HCT116 (cell line): ENCODE data around the gene PNO1.

ENCODE experiments used
- CTCF ChIP-seq, 3 experiments: fragments of 200-600 bp in 1 of 3; sonication (generic) in 1 of 3; IDR thresholded peaks in 2 of 3; conservative IDR thresholded peaks in 1 of 3; 2 replicates each; pipeline ENCODE4 v1.5.1; 2012 to 2017; ENCODE audit warnings: low read depth in 2 of 3, low read length in 2 of 3, antibody characterized with exemption in 1 of 3, borderline replicate concordance in 1 of 3, control low read depth in 1 of 3, mild to moderate bottlenecking in 1 of 3, mixed read lengths in 1 of 3, mixed run types in 1 of 3, moderate library complexity in 1 of 3; ENCODE audit not compliant: insufficient read depth in 1 of 3
- ELF1 ChIP-seq: IDR thresholded peaks from 2 replicates; pipeline ENCODE4 v1.6.1; 2012; ENCODE audit warnings: low read depth, borderline replicate concordance
- EZH2 ChIP-seq: fragments of 200-600 bp; sonication (generic); IDR thresholded peaks from 2 replicates; pipeline ENCODE4 v1.6.1; 2017; ENCODE audit warnings: antibody characterized with exemption, mixed run types
- EZH2phosphoT487 ChIP-seq: fragments of 200-600 bp; IDR thresholded peaks from 2 replicates; pipeline ENCODE4 v1.6.1; 2018; ENCODE audit warnings: antibody characterized with exemption, borderline replicate concordance
- MAX ChIP-seq: IDR thresholded peaks from 2 replicates; pipeline ENCODE4 v1.6.1; 2012
- POLR2A ChIP-seq: IDR thresholded peaks from 2 replicates; pipeline ENCODE4 v1.7.0; 2011; ENCODE audit warnings: borderline replicate concordance; ENCODE audit not compliant: insufficient read depth, insufficient read length; ENCODE audit errors: extremely low read depth
- POLR2AphosphoS5 ChIP-seq: IDR thresholded peaks from 2 replicates; pipeline ENCODE4 v1.6.1; 2011; ENCODE audit warnings: mild to moderate bottlenecking, low read depth, low read length, moderate library complexity
- REST ChIP-seq: IDR thresholded peaks from 2 replicates; pipeline ENCODE4 v1.6.1; 2012; ENCODE audit warnings: low read depth
- SP1 ChIP-seq: IDR thresholded peaks from 2 replicates; pipeline ENCODE4 v1.6.1; 2012; ENCODE audit warnings: low read depth
- SRF ChIP-seq: IDR thresholded peaks from 2 replicates; pipeline ENCODE4 v1.6.1; 2012; ENCODE audit warnings: low read depth
- YY1 ChIP-seq: IDR thresholded peaks from 2 replicates; pipeline ENCODE4 v1.6.1; 2011; ENCODE audit warnings: low read length, low read depth, moderate library complexity, mild to moderate bottlenecking; ENCODE audit not compliant: insufficient replicate concordance; ENCODE audit errors: extremely low read depth

GRCh38 chr2:68222287-68222686, 64.6 kb downstream of the PNO1 start:
- TF ChIP-seq YY1 (no peak), POLR2A (no peak), CTCF (IDR thresholded peaks at IDR 0.05 in 2 of 3, conservative IDR thresholded peaks at IDR 0.05 in 1 of 3; ENCODE audit: borderline replicate concordance in 1 of 3, insufficient read depth in 1 of 3, low read depth in 2 of 3, low read length in 2 of 3) (no peak), EZH2 (no peak), MAX (no peak), EZH2phosphoT487 (no peak), POLR2AphosphoS5 (no peak), REST (no peak), ELF1 (no peak), SRF (no peak), SP1 (no peak)
